LoVo (cell line): Measurements from ENCODE around the gene COPA.
A peak's percentile ranks its signal among the peaks of the same experiment; 100 is the strongest.
"Not testable (repeated sequence)": the region's sequence is repeated elsewhere in the genome, so short reads cannot be mapped to it uniquely, and the experiment has no call there.

Experiments
- DNase-seq: peaks from one replicate; pipeline ENCODE4 v3.0.0-alpha.2; 2016; ENCODE audit warnings: low spot score

The COPA gene

DNA sequence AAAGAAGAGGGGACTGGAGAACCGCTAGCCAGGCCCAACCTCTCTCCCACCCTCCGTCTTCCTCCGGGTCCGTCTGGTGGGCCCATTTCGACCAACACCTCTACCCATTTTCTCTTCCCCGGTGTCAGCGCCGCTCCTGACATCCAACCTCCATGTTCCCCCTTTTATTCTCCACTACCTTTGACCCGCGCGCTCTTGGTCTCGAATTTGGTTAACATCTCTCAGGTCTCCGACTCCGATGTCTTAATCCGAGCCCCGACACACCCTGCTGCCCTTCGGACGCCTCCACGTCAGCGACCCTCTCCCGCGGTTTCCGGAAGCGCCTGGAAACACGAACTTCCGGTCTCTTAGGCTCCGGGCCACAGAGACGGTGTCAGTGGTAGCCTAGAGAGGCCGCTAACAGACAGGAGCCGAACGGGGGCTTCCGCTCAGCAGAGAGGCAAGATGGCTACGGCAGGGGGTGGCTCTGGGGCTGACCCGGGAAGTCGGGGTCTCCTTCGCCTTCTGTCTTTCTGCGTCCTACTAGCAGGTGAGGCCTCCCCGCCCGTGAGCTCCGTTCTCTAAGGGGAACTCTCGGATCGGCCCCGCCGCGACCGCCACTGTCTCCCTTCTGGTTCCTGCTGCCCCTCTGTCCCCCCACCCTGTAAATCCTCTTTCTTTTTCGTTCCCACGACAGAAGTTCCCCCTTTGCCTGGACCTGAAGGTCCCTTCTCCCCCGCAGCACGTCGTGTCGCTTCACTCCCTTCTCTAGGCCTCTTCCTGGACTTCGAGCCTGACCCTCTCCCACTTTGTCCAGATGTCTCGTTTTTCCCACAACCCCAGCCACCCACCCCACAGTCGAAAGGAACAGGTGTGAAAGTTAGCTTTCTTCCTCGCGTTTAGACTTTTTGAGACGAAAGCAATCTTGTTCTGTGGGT lies at the start of gene COPA, which contains the start of gene NCSTN:
COPA (minus strand) TSS at position 298 of the 917 bp plus-strand sequence; CDS start at position 218, 80 bp downstream.
NCSTN (plus strand) TSS at position 431 of the 917 bp plus-strand sequence; CDS start at position 445, 14 bp downstream.
- peak; percentile 94 for DNase-seq

DNA sequence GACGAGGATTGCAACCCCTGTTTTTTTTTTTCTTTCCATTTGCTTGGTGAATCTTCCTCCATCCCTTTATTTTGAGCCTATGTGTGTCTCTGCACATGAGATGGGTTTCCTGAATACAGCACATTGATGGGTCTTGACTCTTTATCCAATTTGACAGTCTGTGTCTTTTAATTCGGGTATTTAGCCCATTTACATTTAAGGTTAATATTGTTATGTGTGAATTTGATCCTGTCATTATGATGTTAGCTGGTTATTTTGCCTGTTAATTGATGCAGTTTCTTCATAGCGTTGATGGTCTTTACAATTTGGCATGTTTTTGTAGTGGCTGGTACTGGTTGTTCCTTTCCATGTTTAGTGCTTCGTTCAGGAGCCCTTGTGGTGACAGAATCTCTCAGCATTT lies 45.4 kb upstream of the COPA start:
- not testable (repeated sequence) for DNase-seq

DNA sequence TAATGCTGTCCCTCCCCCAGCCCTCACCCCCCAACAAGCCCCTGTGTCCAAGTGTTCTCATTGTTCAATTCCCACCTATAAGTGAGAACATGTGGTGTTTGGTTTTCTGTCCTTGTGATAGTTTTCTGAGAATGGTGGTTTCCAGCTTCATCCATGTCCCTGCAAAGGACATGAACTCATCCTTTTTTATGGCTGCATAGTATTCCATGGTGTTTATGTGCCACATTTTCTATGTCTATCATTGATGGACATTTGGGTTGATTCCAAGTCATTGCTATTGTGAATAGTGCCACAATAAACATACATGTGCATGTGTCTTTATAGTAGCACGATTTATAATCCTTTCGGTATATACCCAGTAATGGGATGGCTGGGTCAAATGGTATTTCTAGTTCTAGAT lies 41.8 kb upstream of the COPA start:
- DNase-seq = not testable (repeated sequence)

DNA sequence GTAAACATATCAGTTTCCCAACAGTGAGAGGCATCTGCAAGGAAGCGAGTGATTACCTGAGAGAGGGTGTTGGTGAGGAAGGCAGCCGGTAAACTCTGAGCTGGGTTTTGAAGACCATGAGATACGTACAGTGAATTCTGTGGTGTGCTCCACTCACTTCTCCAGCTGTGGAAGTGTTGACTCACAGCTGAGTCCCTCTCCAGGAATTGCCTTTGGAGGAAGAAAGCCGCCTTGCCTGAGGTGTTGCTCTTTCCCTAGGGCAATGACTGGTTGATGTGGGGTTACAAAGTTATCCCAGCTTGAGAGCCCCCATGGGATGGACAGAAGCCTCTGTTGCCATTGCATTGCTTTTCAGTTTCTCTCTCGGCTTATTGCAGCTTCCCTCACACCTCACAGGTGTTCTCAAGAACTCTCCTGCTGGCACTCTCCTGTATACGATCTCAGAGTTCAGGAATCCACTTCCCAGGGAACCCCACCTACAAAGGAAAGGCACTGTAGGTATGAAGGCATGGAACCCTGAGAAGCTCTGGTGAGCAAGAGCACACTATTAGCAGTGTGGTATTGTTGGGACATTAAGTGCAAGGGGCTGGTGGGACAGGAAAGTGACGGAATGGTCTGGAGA lies 34.6 kb upstream of the COPA start:
- DNase-seq = no peak

DNA sequence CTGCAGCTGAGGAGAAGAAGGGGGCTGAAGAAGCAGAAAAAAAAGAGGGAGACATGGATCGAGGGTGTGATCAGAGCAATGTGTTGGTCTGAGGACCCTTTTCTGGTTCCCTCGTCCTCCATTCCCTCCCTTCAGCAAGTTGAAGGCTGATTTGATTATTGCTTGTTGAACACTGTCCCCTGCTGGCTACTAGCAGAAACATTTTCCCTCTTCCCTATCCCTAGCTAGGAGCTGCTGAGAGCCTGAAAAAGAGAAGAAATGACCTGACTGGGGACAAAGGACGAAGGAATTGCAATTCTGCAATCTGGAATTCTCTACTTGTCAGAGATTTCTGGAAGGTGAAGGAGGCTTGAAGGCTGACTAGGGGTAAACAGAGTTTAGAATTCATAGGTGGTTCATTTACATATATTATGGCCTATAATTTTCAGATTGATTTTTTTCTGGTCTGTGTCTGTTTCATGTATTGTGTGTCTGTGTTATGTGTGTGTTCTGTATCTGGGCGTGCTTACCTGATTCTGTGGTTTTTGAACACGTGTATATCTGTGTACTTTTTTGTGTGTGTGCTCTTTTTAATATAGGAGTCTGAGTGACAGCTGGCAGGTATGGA lies 33.6 kb upstream of the COPA start:
- DNase-seq = peak; percentile 57

DNA sequence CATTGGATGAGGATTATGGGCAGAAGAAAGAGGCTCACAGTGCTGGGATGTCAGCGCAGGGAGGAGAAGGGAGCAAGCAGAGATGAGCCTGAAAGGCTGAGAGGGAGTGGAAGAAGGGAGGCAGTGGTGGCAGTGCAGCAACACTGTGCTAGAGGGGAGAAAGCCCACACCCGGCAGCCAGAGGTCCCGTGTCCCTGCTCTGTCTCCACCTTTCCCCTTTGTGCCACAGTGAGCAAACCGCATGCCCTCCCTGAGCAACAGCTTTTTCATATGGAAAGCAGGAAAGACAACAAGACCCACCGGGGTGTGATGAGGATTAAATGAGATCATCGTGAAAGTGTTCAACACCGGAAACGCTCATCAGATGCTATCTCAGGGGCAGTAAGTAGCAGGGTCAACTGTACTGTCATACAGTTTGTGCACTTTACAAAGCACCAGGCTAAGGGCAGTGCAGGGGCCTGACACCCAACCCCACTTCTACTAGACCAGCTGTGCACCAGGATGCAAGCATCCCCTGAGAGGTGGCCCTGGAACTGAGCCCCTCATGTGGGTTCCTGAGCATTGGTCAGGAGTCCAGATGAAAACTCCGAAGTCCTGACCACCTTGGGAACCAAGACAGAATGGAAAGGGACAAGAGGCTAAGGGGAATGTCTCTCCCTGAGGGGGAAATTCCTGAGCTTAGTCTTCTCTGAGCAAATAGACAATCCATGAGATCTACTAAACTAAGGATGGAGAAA lies 32.9 kb upstream of the COPA start:
- DNase-seq = no peak

DNA sequence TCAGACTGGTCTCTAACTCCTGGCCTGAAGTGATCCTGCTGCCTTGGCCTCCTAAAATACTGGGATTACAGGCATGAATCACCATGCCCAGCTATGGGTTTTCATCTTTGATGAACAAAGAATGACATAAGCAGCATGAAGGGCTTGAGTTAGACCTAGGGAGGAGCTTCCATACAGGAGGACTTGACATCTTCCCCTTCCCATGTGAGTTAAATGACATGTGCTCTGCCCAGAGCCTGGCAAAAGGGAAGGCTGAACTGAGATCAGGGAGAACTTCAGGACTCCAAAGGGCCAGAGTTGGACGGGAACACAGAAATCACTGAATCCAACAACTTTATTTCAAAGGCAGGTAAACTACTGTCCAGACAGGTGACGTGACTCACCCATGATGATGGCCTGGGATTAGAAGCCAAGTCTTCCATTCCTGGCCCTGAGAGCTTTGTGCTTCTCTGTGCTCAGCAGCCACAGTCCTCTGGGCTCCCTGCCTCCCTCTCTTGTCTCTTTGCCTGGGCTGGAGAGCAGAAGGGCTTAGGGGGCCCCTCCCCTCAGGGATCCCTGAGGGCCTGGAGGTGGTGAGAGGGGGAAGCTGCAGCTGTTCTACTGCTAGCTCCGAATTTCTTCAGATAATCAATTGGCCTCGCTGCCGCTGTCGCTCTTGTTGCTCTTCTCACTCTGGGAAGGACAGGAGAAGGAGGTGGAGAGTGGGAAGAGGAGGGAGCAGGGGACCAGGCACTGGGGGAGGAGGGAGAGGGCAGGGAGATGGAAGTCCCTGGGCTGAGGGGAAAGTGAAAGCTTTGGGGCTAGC lies 31.5 kb upstream of the COPA start:
- DNase-seq = no peak

DNA sequence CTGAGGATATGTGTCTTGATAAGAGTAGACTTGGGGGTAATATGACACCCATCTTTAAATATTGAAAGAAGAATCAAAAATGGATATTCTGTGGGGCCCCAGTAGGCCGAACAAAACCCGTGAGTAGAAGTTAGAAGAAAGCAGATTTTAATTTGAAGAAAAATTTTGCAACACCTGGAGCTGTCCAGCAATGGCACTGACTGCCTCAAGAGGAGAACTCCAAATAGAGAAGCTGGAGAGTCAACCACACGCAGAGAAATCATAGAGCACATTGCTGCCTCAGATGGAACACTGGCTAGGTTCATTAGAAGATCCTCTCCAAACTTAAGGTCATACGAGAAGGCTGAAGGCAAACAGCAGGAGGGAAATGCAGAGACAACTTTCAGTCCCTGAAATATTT lies 30.6 kb upstream of the COPA start:
- no peak for DNase-seq

DNA sequence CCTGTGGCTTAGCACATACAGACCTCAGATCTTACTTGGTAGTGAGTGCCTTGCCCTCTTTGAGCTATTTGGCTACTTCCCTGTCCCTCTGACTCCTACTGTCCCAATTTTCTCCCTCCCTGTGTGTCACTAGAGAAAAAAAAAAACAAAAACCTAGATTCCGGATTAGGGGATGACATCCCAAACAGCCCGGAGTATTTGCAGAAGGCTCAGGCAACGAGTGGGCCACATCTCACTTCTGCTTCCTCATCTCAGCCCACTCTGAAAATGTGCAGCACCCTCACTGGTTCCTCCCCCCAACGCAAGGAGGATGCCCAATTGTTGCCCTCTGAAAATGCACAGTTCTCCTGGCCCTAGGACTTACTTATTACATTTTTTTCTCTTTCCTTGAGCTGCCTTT lies 28.7 kb upstream of the COPA start:
- no peak for DNase-seq

DNA sequence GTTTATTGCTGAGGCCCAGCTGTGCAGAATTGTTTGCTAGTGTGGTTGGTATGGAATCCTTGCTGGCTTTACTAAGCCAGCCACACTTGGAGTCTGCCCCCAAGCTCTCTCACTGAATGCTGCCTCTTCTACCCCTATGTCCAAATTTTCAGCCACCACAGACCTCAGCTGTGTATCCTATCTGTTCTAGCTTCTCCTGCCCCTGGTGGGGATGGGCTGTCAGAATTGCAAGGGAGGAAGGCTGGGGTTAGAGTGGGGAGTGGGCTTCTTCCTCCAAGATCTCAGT lies 28.2 kb upstream of the COPA start:
- DNase-seq = no peak

DNA sequence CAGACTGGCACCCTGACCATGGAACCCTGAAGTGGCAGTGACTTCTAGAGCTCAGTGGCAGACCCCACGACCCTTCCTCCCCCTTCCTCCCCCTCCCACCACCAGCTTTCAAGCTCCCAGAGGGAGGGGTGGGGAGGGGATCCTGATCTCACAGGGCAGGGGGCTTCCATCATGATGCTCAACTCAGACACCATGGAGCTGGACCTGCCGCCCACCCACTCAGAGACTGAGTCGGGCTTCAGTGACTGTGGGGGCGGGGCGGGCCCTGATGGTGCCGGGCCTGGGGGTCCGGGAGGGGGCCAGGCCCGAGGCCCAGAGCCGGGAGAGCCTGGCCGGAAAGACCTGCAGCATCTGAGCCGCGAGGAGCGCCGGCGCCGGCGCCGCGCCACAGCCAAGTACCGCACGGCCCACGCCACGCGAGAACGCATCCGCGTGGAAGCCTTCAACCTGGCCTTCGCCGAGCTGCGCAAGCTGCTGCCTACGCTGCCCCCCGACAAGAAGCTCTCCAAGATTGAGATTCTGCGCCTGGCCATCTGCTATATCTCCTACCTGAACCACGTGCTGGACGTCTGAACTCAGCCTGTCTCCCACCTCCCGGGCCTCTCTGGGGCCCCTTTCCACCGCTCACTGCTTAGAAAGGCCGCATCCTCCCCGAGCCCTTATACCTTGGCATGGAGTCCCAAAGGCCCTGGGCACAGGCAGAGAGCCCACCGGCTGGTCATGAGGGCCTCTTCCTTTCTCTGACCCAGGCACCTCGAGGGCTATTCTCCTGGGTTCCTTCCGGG lies 27.7 kb upstream of the COPA start:
- no peak for DNase-seq

DNA sequence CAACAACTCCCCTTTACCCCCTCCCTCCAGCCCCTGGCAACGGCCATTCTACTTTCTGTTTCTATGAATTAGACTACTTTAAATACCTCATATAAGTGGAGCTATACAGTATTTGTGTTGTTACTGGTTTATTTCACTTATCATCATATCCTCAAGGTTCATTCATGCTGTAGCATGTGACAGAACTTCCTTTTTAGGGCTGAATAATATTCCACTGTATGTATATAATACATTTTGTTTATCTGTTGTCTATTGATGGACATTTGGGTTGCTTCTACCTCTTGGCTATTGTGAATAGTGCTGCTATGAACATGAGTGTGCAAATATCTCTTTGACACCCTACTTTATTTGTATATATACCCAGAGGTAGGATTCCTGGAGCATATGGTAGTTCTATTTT lies 26.0 kb upstream of the COPA start:
- no peak for DNase-seq

DNA sequence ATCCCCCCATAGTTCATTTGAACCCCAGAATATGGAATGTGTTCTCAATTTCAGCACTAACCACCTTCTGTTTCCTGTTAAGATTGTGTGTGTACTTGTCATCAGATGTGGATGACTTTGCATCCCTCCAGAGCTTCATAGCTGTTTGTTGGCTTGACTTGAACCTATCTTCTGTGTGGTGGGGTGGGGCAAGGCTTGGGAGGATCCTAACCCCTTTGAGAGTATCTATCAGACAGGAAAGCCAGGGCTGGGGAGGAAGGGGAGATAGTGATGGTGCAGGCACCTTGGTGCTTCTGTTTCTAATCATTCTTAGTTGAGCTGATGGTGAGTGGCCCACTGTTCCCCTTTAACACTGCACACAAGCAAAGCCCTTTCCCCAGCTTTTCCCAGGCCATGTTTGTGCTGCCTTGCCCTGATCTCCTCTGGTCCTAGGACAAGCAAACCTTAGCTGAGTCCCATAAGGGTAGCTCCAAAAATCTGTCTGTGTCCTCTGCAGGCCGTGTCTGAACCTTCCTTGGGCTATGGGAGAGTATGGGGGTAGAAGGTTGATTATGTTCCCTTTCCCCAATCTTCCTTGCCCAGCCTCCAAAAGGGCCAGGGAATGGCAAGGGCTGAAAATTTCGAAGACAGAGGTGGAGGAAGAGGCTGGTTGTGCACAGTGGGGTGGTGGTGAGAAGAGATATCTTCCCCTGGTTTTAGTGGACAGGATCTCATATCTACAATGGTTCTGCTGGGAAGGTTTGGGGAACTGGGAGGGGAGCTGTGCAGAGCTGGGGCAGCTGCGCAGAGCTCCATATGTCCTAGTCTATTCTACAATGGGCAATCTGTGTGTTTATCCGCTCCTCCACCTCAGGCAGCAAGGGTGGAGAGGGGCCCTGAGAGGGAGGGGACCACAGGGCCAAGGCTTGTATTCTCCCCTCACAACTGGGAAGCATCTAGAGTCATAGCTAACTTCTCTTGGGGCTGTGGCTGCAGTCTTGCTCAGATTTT lies 25.2 kb upstream of the COPA start:
- DNase-seq = no peak

DNA sequence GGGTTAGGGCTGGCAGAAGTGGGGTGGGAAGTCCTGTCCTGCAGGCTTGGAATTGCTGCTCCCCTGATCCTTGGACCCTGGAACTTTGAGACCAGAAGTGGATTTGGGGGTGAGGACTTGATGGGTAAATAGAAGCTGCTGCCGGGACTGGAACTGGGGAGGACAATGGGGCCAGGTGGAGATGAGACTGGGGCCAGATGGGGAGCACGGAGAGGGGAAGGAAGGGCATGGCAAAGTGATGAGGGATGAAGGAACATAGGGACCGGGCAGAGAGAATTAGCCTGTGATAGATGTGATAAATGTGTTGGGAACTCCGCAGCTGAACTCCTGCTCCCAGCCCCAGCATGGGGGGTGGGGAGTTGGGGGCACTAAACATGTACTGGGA lies 24.5 kb upstream of the COPA start:
- no peak for DNase-seq

DNA sequence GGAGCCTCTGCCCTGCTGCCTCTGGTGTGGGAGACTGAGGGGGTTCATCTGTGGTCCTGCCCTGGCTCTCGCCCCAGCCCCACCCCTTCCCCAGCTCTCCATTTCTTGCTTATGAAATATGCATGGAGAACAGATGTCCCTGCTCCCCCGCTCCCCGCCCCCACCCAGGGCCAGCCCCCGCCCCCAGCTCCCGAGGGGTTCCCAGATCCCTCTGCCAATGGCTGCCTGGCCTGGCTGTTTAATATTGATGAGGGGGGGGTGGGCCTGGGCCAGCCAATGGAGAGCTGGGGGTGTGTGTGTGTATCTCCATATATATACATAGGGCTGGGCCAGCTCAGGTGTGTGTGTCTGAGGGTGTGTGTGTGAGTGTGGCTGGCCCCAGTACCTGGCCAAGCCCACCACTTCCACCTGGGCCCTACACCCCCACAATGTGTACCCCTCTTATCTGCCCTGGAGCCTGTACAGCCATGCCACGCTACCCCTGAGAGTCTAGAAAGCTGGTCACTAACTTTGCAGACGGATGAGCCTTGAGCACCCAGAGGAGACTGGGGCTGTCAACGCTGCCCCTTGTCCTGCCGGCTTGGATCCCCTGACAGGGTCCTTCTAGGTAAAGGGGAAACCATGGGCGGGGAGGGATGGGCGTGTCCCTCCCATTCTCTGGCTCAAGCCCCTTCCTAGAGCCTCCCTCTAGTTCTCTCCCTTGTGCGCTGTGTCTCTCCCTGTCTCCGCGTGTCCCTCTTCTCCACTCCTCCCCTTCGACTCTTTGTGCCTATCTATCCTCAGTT lies 23.9 kb upstream of the COPA start, which contains the start of gene NHLH1:
NHLH1 (plus strand) TSS at position 341 of the 785 bp plus-strand sequence. CDS start 3,661 bp downstream, outside the sequence.
- DNase-seq = no peak

DNA sequence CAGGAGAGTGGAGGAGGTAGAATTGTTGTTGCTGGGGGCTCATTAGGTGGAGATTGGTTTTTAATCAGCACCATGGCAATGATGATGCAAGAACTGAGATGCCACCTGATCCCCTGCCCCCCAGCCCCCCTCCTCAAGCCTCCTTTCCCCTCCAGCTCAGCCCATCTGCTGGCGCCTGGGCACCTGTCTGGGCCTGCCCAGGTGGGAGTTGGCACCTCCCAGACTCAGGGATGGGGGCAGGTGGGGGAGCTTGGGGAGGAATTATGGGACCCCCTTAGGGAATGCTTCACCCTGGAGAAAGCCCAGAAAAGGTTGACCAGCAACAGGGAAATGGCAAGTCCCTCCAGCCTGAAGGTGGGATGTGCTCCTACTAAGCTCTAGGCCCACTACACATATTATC lies 22.3 kb upstream of the COPA start:
- DNase-seq = no peak

DNA sequence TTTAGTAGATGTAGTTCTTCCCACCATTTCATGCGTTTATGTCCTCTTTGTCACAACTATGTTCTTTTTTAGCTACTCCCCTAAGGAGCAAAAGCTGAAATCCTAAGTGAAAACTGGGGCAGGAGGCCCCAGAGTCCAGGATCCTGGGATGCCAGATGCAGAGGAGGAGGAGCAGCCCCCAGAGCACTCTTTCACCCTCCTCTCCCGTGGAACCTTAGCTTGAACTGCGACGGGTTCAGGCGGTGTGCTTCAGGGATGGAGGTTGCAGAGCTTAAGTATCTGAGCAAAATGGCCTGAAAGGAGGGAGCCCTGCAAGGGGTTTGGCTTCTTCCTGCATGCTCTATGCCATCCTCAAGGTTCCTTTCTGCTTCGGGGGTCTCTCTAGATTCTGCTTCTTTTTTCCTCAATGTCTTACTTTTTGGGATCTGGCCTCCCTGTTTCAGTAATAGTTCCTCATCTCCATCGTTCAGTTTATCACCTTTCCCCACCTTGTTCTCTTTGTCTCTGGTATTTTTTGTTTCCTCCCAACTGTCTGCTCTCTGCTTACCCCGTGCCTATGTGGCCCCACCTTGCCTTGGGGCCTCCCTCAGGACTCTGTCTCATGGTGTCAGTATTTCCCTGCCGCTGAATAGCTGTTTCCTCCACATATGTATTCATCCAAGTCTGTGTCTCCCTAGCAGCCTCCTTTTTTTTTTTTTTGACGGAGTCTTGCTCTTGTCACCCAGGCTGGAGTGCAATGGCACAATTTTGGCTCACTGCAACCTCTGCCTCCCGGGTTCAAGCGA lies 21.1 kb upstream of the COPA start:
- DNase-seq = no peak

DNA sequence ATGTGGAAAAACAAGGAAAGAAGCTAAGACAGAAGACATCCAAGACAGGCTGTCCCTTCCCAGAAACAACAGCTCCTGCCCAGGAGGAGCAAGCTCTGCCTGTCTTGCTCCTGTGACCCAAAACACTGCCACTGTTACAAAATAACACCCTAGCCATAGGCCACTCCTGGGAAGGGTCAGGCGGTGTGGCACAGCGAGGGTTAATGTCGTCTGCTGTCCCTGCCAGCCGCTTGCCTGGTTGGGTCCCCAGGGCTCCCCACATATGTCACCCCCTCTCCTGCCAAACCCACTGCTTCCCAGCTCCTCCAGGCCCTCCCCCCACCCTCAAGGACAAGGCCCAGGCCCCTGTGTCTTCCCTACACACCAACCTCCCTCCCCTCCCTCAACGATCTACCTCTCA lies 20.0 kb upstream of the COPA start:
- no peak for DNase-seq
